Germinal center (tissue), 1 donor: ENCODE data around the gene RMDN2.
"Not testable (repeated sequence)": the region's sequence is repeated elsewhere in the genome, so short reads cannot be mapped to it uniquely, and the experiment has no call there.

Experiments used
- DNase-seq: peaks from one replicate; pipeline ENCODE4 v3.0.0; 2012; ENCODE audit warnings: mixed read lengths, low spot score

The RMDN2 gene

GRCh38 chr2:37932873-37933272, 7.8 kb downstream of the RMDN2 start:
- not testable (repeated sequence) for DNase-seq

- peak; percentile 49 for DNase-seq
Measured at GRCh38 chr2:37934591-37935513, 9.8 kb downstream of the RMDN2 start.

GRCh38 chr2:37937568-37937967, 12.5 kb downstream of the RMDN2 start:
- not testable (repeated sequence) for DNase-seq

GRCh38 chr2:37941267-37941666, 16.2 kb downstream of the RMDN2 start:
- DNase-seq: not testable (repeated sequence)

- no peak for DNase-seq
Measured at GRCh38 chr2:37944268-37944667, 19.2 kb downstream of the RMDN2 start.

GRCh38 chr2:37947306-37947705, 22.2 kb downstream of the RMDN2 start:
- DNase-seq: no peak

- not testable (repeated sequence) for DNase-seq
Measured at GRCh38 chr2:37962018-37962739, 37.1 kb downstream of the RMDN2 start.

GRCh38 chr2:37962740-37963121, 37.6 kb downstream of the RMDN2 start:
- not testable (repeated sequence) for DNase-seq

GRCh38 chr2:37963901-37964300, 38.8 kb downstream of the RMDN2 start:
- DNase-seq: not testable (repeated sequence)

- DNase-seq: no peak
Measured at GRCh38 chr2:37966326-37966725, 41.2 kb downstream of the RMDN2 start.

- no peak for DNase-seq
Measured at GRCh38 chr2:37969731-37970130, 44.6 kb downstream of the RMDN2 start.

- no peak for DNase-seq
Measured at GRCh38 chr2:37971971-37972370, 46.9 kb downstream of the RMDN2 start.

- no peak for DNase-seq
Measured at GRCh38 chr2:37973615-37974353, 48.7 kb downstream of the RMDN2 start.

- DNase-seq: no peak
Measured at GRCh38 chr2:37975808-37976207, 50.7 kb downstream of the RMDN2 start.

GRCh38 chr2:37976411-37976810, 51.3 kb downstream of the RMDN2 start:
- DNase-seq: no peak

- peak; percentile 27 for DNase-seq
Measured at GRCh38 chr2:37982147-37982582, 57.1 kb downstream of the RMDN2 start.

- no peak for DNase-seq
Measured at GRCh38 chr2:37982847-37983246, 57.8 kb downstream of the RMDN2 start.

GRCh38 chr2:37983719-37984118, 58.6 kb downstream of the RMDN2 start:
- no peak for DNase-seq

- DNase-seq: no peak
Measured at GRCh38 chr2:37984176-37984575, 59.1 kb downstream of the RMDN2 start.

GRCh38 chr2:37984589-37984988, 59.5 kb downstream of the RMDN2 start:
- DNase-seq: no peak

- no peak for DNase-seq
Measured at GRCh38 chr2:37985333-37985732, 60.2 kb downstream of the RMDN2 start.

- DNase-seq: no peak
Measured at GRCh38 chr2:37987098-37987775, 62.1 kb downstream of the RMDN2 start.
